IMR-90 (cell line): ENCODE results near the gene FOXA2.

ENCODE experiments used
- CEBPB ChIP-seq: IDR thresholded peaks from 2 replicates; pipeline ENCODE4 v1.6.1; 2012; ENCODE audit warnings: low read depth, low read length, improper control_type of control experiment
- ELK1 ChIP-seq: fragments of 150-350 bp; IDR thresholded peaks from 2 replicates; pipeline ENCODE4 v1.6.1; 2016; ENCODE audit warnings: low read depth, mild to moderate bottlenecking, low read length, moderate library complexity, borderline replicate concordance
- FOS ChIP-seq: fragments of 150-350 bp; IDR thresholded peaks from 2 replicates; pipeline ENCODE4 v1.6.1; 2016; ENCODE audit warnings: low read depth, low read length
- MAFK ChIP-seq: IDR thresholded peaks from 2 replicates; pipeline ENCODE4 v1.6.1; 2012; ENCODE audit warnings: low read depth, low read length, improper control_type of control experiment
- MAZ ChIP-seq: IDR thresholded peaks from 2 replicates; pipeline ENCODE4 v1.6.1; 2012; ENCODE audit warnings: low read depth, mild to moderate bottlenecking, low read length, improper control_type of control experiment, moderate library complexity, borderline replicate concordance
- MXI1 ChIP-seq: IDR thresholded peaks from 2 replicates; pipeline ENCODE4 v1.6.1; 2012; ENCODE audit warnings: low read depth, mild to moderate bottlenecking, low read length, moderate library complexity, borderline replicate concordance
- NFE2L2 ChIP-seq: fragments of 150-350 bp; IDR thresholded peaks from 2 replicates; pipeline ENCODE4 v1.6.1; 2016; ENCODE audit warnings: low read depth, mild to moderate bottlenecking, low read length
- POLR2A ChIP-seq: IDR thresholded peaks from 2 replicates; pipeline ENCODE4 v1.6.1; 2012; ENCODE audit warnings: mild to moderate bottlenecking, low read depth, low read length
- RAD21 ChIP-seq: IDR thresholded peaks from 2 replicates; pipeline ENCODE4 v1.6.1; 2012; ENCODE audit warnings: low read length, improper control_type of control experiment
- RCOR1 ChIP-seq: IDR thresholded peaks from 2 replicates; pipeline ENCODE4 v1.6.1; 2012; ENCODE audit warnings: mild to moderate bottlenecking, low read length, improper control_type of control experiment; ENCODE audit not compliant: insufficient replicate concordance
- RFX5 ChIP-seq: IDR thresholded peaks from 2 replicates; pipeline ENCODE4 v1.8.0; 2012; ENCODE audit warnings: low read depth, mild to moderate bottlenecking, low read length, moderate library complexity
- SMC3 ChIP-seq: fragments of 150-350 bp; IDR thresholded peaks from 2 replicates; pipeline ENCODE4 v1.6.1; 2016; ENCODE audit warnings: low read depth, mild to moderate bottlenecking, antibody characterized with exemption, low read length, moderate library complexity
- TF ChIP-seq, protein P1 (sequence below): conservative IDR thresholded peaks from 2 replicates; pipeline ENCODE4 v1.5.1; 2012; ENCODE audit warnings: mild to moderate bottlenecking, low read depth, low read length, improper control_type of control experiment
- TF ChIP-seq, protein P2 (sequence below): fragments of 150-350 bp; IDR thresholded peaks from 2 replicates; pipeline ENCODE4 v1.6.1; 2017; ENCODE audit warnings: mild to moderate bottlenecking, antibody characterized with exemption, low read length, low read depth

- TF ChIP-seq RFX5 = no peak
- TF ChIP-seq, protein P1, sequence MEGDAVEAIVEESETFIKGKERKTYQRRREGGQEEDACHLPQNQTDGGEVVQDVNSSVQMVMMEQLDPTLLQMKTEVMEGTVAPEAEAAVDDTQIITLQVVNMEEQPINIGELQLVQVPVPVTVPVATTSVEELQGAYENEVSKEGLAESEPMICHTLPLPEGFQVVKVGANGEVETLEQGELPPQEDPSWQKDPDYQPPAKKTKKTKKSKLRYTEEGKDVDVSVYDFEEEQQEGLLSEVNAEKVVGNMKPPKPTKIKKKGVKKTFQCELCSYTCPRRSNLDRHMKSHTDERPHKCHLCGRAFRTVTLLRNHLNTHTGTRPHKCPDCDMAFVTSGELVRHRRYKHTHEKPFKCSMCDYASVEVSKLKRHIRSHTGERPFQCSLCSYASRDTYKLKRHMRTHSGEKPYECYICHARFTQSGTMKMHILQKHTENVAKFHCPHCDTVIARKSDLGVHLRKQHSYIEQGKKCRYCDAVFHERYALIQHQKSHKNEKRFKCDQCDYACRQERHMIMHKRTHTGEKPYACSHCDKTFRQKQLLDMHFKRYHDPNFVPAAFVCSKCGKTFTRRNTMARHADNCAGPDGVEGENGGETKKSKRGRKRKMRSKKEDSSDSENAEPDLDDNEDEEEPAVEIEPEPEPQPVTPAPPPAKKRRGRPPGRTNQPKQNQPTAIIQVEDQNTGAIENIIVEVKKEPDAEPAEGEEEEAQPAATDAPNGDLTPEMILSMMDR = no peak
- no peak for TF ChIP-seq SMC3
- no peak for TF ChIP-seq MAZ
- TF ChIP-seq, protein P2, sequence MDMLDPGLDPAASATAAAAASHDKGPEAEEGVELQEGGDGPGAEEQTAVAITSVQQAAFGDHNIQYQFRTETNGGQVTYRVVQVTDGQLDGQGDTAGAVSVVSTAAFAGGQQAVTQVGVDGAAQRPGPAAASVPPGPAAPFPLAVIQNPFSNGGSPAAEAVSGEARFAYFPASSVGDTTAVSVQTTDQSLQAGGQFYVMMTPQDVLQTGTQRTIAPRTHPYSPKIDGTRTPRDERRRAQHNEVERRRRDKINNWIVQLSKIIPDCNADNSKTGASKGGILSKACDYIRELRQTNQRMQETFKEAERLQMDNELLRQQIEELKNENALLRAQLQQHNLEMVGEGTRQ = no peak
- no peak for TF ChIP-seq POLR2A
- no peak for TF ChIP-seq RCOR1
- TF ChIP-seq MAFK = no peak
- no peak for TF ChIP-seq RAD21
- no peak for TF ChIP-seq MXI1
- no peak for TF ChIP-seq FOS
- no peak for TF ChIP-seq ELK1
- no peak for TF ChIP-seq CEBPB
- TF ChIP-seq NFE2L2 = no peak
These were observed 48.1 kb downstream of the FOXA2 start for GRCh38 chr20:22536141-22536828.
